ENCODE results near the gene NCKIPSD. TPM values are rescaled to one million over a fixed set of nuclear protein-coding genes. Genes with fewer than 3 reads are reported as not detected.

The NCKIPSD gene
- total RNA-seq, 1 donor from 2014 or later = 25.3 TPM

- no peaks in the 10 kb centered on the region for H3K27me3 Mint-ChIP-seq (ENCODE audit: low read depth)
- no peak for TF ChIP-seq CTCF (conservative IDR thresholded peaks at IDR 0.05)
- no peaks in the 10 kb centered on the region for H3K9me3 Mint-ChIP-seq
- H3K27ac Mint-ChIP-seq (ENCODE audit: unreplicated experiment) = no peak overlapping the region
- peaks cover 18% of the 10 kb centered on the region for H3K4me1 Mint-ChIP-seq
- no peak overlapping the region for H3K4me3 Mint-ChIP-seq
- DNase-seq (ENCODE audit: low read depth, low spot score) = no peak
- peaks cover 19% of the 10 kb centered on the region for H3K36me3 Mint-ChIP-seq (ENCODE audit: low read depth)
These were observed 8.1 kb upstream of the NCKIPSD start for GRCh38 chr3:48693826-48694225.

DNA sequence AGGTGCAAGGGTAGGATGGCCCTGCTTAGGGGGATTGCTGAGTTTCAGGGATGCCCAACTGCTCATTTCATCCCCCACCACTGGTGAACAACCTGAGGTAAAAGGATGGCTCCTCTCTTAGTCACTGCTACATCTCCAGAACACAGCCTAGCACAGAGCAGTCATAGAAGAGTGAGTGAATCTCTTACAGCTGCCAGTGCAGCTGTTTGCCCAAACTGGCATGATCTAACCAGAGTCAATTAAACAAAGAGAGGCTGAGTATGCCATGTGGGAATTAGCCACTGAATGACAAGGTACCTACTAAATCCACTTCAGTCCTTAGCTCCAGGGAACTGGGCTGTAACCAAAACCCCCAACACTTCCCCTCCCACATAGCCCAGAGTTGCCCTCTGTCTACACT lies 6.8 kb upstream of the NCKIPSD start:
- Mint-ChIP-seq H3K9me3 (no peaks in the 10 kb centered on the region), H3K27me3 (ENCODE audit: low read depth) (no peaks in the 10 kb centered on the region), H3K27ac (ENCODE audit: unreplicated experiment) (no peak overlapping the region), H3K4me3 (no peak overlapping the region), H3K36me3 (ENCODE audit: low read depth) (peaks cover 22% of the 10 kb centered on the region), H3K4me1 (peaks cover 18% of the 10 kb centered on the region)
- no peak for TF ChIP-seq CTCF (conservative IDR thresholded peaks at IDR 0.05)
- DNase-seq (ENCODE audit: low read depth, low spot score) = no peak

DNA sequence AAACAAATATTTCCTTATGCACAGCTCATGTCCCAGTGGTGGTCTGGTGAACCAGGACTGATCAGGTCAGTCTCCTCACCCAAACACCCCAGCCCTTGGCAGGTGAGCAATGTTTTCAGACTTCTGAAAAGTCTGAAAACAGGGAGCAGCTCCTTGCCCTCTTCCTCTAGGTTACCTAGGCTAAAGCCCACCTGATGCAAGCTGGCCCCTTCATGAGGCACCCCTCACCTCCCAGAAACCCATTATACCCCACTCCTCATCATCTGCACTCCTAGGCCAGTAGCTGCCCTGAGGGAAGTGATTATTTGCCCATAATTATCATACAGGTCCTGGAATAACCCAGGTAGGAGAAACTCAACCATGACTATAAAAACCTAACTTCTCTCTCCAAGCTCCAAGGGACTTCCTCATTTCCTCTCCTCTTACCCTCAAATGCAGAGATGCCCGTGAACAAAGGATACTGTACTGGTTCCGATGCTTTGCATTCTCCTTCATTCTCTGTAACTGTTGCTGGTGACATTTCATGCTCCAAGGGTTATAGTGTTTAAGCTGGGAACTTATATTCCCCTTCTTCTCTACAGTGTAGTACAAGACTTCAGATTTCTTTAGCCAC lies 5.2 kb upstream of the NCKIPSD start:
- H3K4me3 Mint-ChIP-seq = peak overlapping the region; percentile 11
- H3K36me3 Mint-ChIP-seq (ENCODE audit: low read depth) = peaks cover 18% of the 10 kb centered on the region
- no peaks in the 10 kb centered on the region for H3K27me3 Mint-ChIP-seq (ENCODE audit: low read depth)
- peaks cover 19% of the 10 kb centered on the region for H3K4me1 Mint-ChIP-seq
- no peaks in the 10 kb centered on the region for H3K9me3 Mint-ChIP-seq
- no peak for TF ChIP-seq CTCF (conservative IDR thresholded peaks at IDR 0.05)
- H3K27ac Mint-ChIP-seq (ENCODE audit: unreplicated experiment) = no peak overlapping the region
- DNase-seq (ENCODE audit: low read depth, low spot score) = no peak

DNA sequence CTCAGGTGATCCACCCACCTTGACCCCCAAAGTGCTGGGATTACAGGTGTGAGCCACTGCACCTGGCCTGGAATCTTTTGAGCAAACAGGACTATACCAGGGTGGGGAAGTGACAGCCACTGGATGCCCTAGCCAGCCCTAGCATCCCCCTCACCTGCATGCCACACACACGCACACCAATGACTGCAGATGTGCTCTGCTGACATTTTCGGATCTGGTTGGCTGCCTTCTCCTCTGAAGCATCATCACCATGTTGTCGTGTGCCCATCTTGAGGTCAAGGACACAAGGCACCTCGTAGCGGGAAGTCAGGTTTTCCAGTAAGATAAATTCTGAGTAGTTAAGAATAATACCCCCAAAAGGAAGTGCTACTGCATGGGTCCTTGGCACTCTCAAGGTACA lies 3.7 kb upstream of the NCKIPSD start:
- Mint-ChIP-seq H3K4me3 (no peak overlapping the region), H3K27ac (ENCODE audit: unreplicated experiment) (no peak overlapping the region), H3K36me3 (ENCODE audit: low read depth) (peaks cover 11% of the 10 kb centered on the region), H3K27me3 (ENCODE audit: low read depth) (no peaks in the 10 kb centered on the region), H3K4me1 (peaks cover 19% of the 10 kb centered on the region), H3K9me3 (no peaks in the 10 kb centered on the region)
- no peak for TF ChIP-seq CTCF (conservative IDR thresholded peaks at IDR 0.05)
- DNase-seq (ENCODE audit: low read depth, low spot score) = no peak

- no peak for TF ChIP-seq CTCF (conservative IDR thresholded peaks at IDR 0.05)
- Mint-ChIP-seq H3K27ac (ENCODE audit: unreplicated experiment) (no peak overlapping the region), H3K9me3 (no peaks in the 10 kb centered on the region), H3K4me1 (peaks cover 24% of the 10 kb centered on the region), H3K36me3 (ENCODE audit: low read depth) (peaks cover 11% of the 10 kb centered on the region), H3K27me3 (ENCODE audit: low read depth) (no peaks in the 10 kb centered on the region), H3K4me3 (no peak overlapping the region)
- no peak for DNase-seq (ENCODE audit: low read depth, low spot score)
These were observed 3.0 kb upstream of the NCKIPSD start for GRCh38 chr3:48688737-48689075.
